Loucy (cell line): Measurements from ENCODE around the gene ZNF384.

Source experiments
- H2AFZ ChIP-seq: fragments of 200-600 bp; sonication (generic); 2 replicates; pipeline ENCODE4 v1.6.0; 2016; ENCODE audit warnings: antibody characterized with exemption, mild to moderate bottlenecking, low read length, moderate library complexity
- H3F3A ChIP-seq: fragments of 200-600 bp; 2 replicates; pipeline ENCODE4 v1.6.0; 2016; ENCODE audit warnings: antibody characterized with exemption, low read depth, mild to moderate bottlenecking
- H3K27me3 ChIP-seq: fragments of 200-600 bp; sonication (generic); 2 replicates; pipeline ENCODE4 v1.6.1; 2014; ENCODE audit warnings: low read length, mild to moderate bottlenecking; ENCODE audit not compliant: insufficient read depth, poor library complexity, severe bottlenecking
- H3K36me3 ChIP-seq: fragments of 200-600 bp; sonication (generic); 2 replicates; pipeline ENCODE4 v1.6.1; 2016; ENCODE audit warnings: low read length; ENCODE audit not compliant: insufficient read depth
- H3K4me1 ChIP-seq: fragments of 200-600 bp; sonication (generic); 2 replicates; pipeline ENCODE4 v1.5.1; 2014; ENCODE audit warnings: low read length, mild to moderate bottlenecking; ENCODE audit not compliant: insufficient read depth, poor library complexity, severe bottlenecking
- H3K4me2 ChIP-seq: fragments of 200-600 bp; sonication (generic); 2 replicates; pipeline ENCODE4 v1.6.0; 2014; ENCODE audit warnings: antibody characterized with exemption, low read length, low read depth, mild to moderate bottlenecking; ENCODE audit not compliant: poor library complexity, severe bottlenecking
- H3K4me3 ChIP-seq: fragments of 200-600 bp; sonication (generic); 2 replicates; pipeline ENCODE4 v1.5.1; 2014; ENCODE audit warnings: low read length, mild to moderate bottlenecking, mixed read lengths; ENCODE audit not compliant: poor library complexity, severe bottlenecking
- H3K79me2 ChIP-seq: fragments of 200-600 bp; sonication (generic); 2 replicates; pipeline ENCODE4 v1.6.1; 2014; ENCODE audit warnings: low read length; ENCODE audit not compliant: insufficient read depth
- H3K9ac ChIP-seq: fragments of 200-600 bp; sonication (generic); 2 replicates; pipeline ENCODE4 v1.6.0; 2014; ENCODE audit warnings: mild to moderate bottlenecking, low read depth, low read length, moderate library complexity; ENCODE audit not compliant: poor library complexity, severe bottlenecking
- H3K9me2 ChIP-seq: fragments of 200-600 bp; sonication (generic); replicated peaks from 2 replicates; pipeline ENCODE4 v1.6.1; 2016; ENCODE audit warnings: low read depth, low read length, mixed read lengths
- H3K9me3 ChIP-seq: fragments of 200-600 bp; sonication (generic); 2 replicates; pipeline ENCODE4 v1.6.1; 2014; ENCODE audit warnings: mild to moderate bottlenecking, antibody characterized with exemption, low read length, low read depth; ENCODE audit not compliant: insufficient read depth
- H4K20me1 ChIP-seq: fragments of 200-600 bp; sonication (generic); 2 replicates; pipeline ENCODE4 v1.6.0; 2014; ENCODE audit warnings: antibody characterized with exemption, low read length, mild to moderate bottlenecking; ENCODE audit not compliant: insufficient read depth, poor library complexity, severe bottlenecking
- EZH2phosphoT487 ChIP-seq: fragments of 200-600 bp; IDR thresholded peaks from 2 replicates; pipeline ENCODE4 v1.6.1; 2018; ENCODE audit warnings: antibody characterized with exemption, mild to moderate bottlenecking, moderate library complexity, borderline replicate concordance
- TF ChIP-seq, protein P1 (sequence below): fragments of 200-600 bp; sonication (generic); conservative IDR thresholded peaks from 2 replicates; pipeline ENCODE4 v1.5.1; 2014; ENCODE audit warnings: mild to moderate bottlenecking, antibody characterized with exemption, low read length

Gene ZNF384

DNA sequence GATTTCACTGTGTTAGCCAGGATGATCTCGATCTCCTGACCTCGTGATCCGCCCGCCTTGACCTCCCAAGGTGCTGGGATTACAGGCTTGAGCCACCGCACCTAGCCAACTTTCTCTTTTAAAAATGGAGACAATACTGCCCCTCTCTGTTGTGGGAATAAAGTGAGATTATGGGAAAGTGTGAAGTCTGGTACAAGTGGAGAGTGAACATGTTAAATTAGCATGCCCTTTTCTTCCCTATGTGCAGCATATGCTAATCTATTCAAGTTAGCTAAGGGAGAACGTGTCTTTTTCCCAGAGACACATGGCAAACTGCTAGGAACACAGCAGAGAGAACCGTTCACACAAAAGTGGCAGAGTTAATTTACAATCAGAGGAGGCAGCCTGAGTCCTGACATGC lies 36.2 kb upstream of the ZNF384 start:
- H3K4me1 ChIP-seq, result peaks cover 16% of the 10 kb centered on the region
- peaks cover 4% of the 10 kb centered on the region; the same call in 1 of the 2 replicates for H3K36me3 ChIP-seq
- TF ChIP-seq, protein P1, sequence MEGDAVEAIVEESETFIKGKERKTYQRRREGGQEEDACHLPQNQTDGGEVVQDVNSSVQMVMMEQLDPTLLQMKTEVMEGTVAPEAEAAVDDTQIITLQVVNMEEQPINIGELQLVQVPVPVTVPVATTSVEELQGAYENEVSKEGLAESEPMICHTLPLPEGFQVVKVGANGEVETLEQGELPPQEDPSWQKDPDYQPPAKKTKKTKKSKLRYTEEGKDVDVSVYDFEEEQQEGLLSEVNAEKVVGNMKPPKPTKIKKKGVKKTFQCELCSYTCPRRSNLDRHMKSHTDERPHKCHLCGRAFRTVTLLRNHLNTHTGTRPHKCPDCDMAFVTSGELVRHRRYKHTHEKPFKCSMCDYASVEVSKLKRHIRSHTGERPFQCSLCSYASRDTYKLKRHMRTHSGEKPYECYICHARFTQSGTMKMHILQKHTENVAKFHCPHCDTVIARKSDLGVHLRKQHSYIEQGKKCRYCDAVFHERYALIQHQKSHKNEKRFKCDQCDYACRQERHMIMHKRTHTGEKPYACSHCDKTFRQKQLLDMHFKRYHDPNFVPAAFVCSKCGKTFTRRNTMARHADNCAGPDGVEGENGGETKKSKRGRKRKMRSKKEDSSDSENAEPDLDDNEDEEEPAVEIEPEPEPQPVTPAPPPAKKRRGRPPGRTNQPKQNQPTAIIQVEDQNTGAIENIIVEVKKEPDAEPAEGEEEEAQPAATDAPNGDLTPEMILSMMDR, result no peak
- TF ChIP-seq EZH2phosphoT487, result no peak
- H3K27me3 ChIP-seq, result no peaks in the 10 kb centered on the region
- H2AFZ ChIP-seq, result no peak overlapping the region
- H4K20me1 ChIP-seq, result no peaks in the 10 kb centered on the region
- no peaks in the 10 kb centered on the region for H3K9me3 ChIP-seq
- peaks cover 13% of the 10 kb centered on the region; the same call in 1 of the 2 replicates for H3K79me2 ChIP-seq
- H3K9me2 ChIP-seq, result no peaks in the 10 kb centered on the region
- H3K4me3 ChIP-seq, result peak overlapping the region; percentile 78
- peaks cover 4% of the 10 kb centered on the region; the same call in 1 of the 2 replicates for H3F3A ChIP-seq
- peak overlapping the region; percentile 78 for H3K9ac ChIP-seq
- peak overlapping the region; percentile 93 for H3K4me2 ChIP-seq

- peaks cover 16% of the 10 kb centered on the region for H3K4me1 ChIP-seq
- TF ChIP-seq, protein P1, result no peak
- TF ChIP-seq EZH2phosphoT487, result no peak
Observed at GRCh38 chr12:6724409-6724797, 35.2 kb upstream of the ZNF384 start.

DNA sequence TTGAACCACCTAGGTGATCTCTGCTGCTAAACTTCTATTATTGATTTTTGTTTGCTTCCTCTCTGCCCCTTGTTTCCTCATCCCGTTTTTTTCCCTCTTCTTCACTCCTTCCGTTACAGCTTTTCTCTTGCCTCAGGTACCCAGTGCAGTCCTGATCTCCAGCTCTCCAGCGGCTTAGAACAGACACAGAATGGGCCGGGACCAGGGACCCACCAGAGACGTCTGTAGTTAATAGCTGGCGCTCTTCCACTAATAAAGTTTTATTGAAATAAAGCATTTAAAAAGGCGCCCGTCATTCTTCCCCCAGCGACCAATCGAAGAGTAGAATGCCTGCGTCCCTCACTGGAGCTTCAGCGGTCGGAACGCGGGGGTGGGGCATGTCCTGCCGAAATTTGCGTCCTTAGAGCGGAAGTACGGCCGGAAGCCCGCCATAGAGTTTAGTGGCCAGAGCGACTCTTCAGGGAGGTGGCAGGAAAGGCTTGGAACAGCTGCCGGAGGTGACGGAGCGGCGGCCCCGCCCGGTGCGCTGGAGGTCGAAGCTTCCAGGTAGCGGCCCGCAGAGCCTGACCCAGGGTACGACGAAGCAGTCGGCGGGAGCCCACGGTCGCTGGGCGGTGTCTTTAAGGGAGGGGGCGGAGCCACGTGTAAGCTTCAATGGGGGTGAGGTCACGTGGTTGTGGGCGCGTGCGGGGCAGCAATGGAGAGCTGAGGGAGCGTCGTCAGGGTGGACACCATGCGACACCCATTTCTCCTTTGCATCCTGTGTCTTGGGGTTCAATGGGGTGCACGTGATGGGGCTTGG lies 34.6 kb upstream of the ZNF384 start, which contains the start of gene COPS7A:
Gene COPS7A (plus strand): TSS at position 440 of the 802 bp plus-strand sequence. CDS start 611 bp downstream, outside the sequence.
- Histone ChIP-seq H3F3A (peaks cover 6% of the 10 kb centered on the region; the same call in 1 of the 2 replicates), H3K36me3 (no peaks in the 10 kb centered on the region), H2AFZ (peak within 1 kb of the TSS; percentile 76), H3K9ac (peak within 1 kb of the TSS; percentile 78), H3K9me2 (no peaks in the 10 kb centered on the region), H3K27me3 (no peaks in the 10 kb centered on the region), H3K79me2 (peaks cover 13% of the 10 kb centered on the region; the same call in 1 of the 2 replicates), H3K4me1 (peaks cover 16% of the 10 kb centered on the region), H3K4me2 (peak within 1 kb of the TSS; percentile 93), H3K9me3 (no peaks in the 10 kb centered on the region), H4K20me1 (no peaks in the 10 kb centered on the region), H3K4me3 (peak within 1 kb of the TSS; percentile 78)
- TF ChIP-seq, protein P1, result no peak
- TF ChIP-seq EZH2phosphoT487, result no peak

More at GRCh38 chr12:6724409-6724797, 35.2 kb upstream of the ZNF384 start:
- no peaks in the 10 kb centered on the region for H3K27me3 ChIP-seq
- peaks cover 6% of the 10 kb centered on the region; the same call in 1 of the 2 replicates for H3F3A ChIP-seq
- H3K9me3 ChIP-seq, result no peaks in the 10 kb centered on the region
- peak overlapping the region; percentile 93 for H3K4me2 ChIP-seq
- H2AFZ ChIP-seq, result peak overlapping the region; percentile 40
- peaks cover 13% of the 10 kb centered on the region; the same call in 1 of the 2 replicates for H3K79me2 ChIP-seq
- H3K36me3 ChIP-seq, result peaks cover 2% of the 10 kb centered on the region; the same call in 1 of the 2 replicates
- no peaks in the 10 kb centered on the region for H4K20me1 ChIP-seq
- peak overlapping the region; percentile 78 for H3K9ac ChIP-seq
- peak overlapping the region; percentile 78 for H3K4me3 ChIP-seq
- no peaks in the 10 kb centered on the region for H3K9me2 ChIP-seq
